ENCODE data around the gene SNAP47.

Gene SNAP47

DNA sequence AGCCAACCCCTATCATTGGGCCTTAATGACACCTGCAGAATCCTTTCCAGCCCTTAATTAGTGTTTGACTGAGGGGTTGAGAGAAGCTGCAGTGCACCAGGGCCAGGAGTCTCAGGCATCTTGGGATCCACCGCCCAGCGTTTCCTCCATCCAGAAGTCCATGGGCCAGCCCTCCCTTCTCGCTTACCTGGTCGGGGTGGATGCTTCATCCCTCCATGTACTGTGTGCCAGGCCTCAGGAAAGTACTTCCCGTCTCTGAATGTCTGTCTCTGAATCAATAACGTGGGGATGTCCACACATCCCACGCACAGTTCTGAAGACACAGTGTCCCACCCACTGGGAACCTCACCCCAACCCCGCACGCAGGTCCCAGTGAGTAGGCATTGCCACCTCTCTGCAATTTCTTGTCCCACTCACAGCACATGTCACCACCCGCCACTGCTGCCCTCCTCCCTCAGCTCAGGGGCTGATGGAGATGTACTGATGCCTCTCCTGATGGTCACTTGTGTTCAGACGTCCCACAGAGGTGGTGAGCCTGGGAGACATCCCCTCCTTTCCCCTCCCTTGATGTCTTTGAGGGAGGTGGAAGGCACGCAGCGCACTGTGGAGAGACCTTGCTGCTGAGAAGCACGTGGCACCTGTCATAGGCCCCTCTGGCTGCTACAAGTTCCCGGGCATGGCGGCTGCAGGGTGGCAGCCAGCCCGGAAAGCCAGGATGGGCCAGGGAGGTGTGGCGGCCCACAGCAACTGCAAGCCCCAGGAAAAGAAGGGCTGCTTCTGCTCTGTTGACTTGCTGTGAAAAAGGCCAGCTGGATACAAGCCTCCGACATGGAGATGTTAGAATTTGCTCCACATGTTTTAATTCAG is 50.8 kb downstream of the SNAP47 start:
- TF ChIP-seq SIN3A (IDR thresholded peaks at IDR 0.05; ENCODE audit: borderline replicate concordance, insufficient read depth, low read length) (no peak), REST (IDR thresholded peaks at IDR 0.05; ENCODE audit: insufficient read depth in 1 of 2, low read depth in 2 of 2, low read length in 2 of 2) (no peak), FOXP2 (optimal IDR thresholded peaks at IDR 0.05; ENCODE audit: borderline replicate concordance, extremely low read depth, extremely low read length, insufficient read depth) (no peak), POLR2AphosphoS5 (IDR thresholded peaks at IDR 0.05; ENCODE audit: low read depth, low read length) (no peak), TAF1 (IDR thresholded peaks at IDR 0.05; ENCODE audit: borderline replicate concordance, insufficient read depth, low read length) (no peak)

GRCh38 chr1:227786673-227787512 is 51.7 kb downstream of the SNAP47 start:
- TF ChIP-seq FOXP2 (optimal IDR thresholded peaks at IDR 0.05; ENCODE audit: borderline replicate concordance, extremely low read depth, extremely low read length, insufficient read depth) (no peak), POLR2AphosphoS5 (IDR thresholded peaks at IDR 0.05; ENCODE audit: low read depth, low read length) (no peak), SIN3A (IDR thresholded peaks at IDR 0.05; ENCODE audit: borderline replicate concordance, insufficient read depth, low read length) (no peak), REST (IDR thresholded peaks at IDR 0.05; ENCODE audit: insufficient read depth in 1 of 2, low read depth in 2 of 2, low read length in 2 of 2) (no peak), TAF1 (IDR thresholded peaks at IDR 0.05; ENCODE audit: borderline replicate concordance, insufficient read depth, low read length) (no peak)

- no peak for TF ChIP-seq POLR2AphosphoS5 (IDR thresholded peaks at IDR 0.05; ENCODE audit: low read depth, low read length)
- peak; percentile 57 for TF ChIP-seq FOXP2 (optimal IDR thresholded peaks at IDR 0.05; ENCODE audit: borderline replicate concordance, extremely low read depth, extremely low read length, insufficient read depth)
Measured at GRCh38 chr1:227787513-227788270, 52.5 kb downstream of the SNAP47 start.

DNA sequence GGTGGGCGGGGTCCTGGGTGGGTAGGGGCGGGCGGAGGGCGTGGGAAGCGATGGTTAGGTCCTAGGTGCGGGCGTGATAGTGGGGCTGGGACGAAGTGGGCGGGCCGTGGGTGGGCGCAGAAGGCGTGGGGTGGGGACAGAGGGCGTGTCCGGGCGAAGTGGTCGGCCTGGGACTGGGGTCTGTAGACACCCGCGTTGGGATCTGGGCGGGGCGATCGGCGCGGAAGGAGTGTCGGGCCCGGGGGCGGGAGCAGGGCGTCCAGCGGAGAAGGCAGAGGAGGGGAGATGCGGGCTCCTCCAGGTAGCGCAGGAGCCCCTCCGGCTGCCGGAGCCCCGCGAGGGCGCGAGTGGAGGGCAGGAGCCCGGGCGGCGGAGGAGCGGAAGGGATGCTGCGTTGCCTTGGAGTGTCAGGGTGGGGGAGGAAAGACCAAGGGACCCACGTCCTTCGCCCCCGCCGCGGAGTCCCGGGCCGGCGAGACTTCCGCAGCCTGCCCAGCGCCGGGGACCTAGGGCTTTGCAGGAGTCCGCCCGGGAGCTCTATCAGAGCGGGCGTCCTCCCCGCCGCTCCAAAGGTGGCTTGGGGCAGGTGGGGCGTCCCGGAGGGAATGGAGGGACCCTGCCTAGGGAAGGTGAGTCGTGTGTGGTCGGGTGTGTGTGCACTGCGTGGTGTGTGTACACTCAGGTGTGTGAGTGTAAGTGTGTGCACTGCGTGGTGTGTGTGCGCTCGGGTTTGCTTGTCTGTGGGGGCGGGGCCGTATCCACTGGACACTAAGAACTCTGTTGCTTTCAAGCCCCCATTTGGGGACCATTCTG is 53.2 kb downstream of the SNAP47 start:
- no peak for TF ChIP-seq TAF1 (IDR thresholded peaks at IDR 0.05; ENCODE audit: borderline replicate concordance, insufficient read depth, low read length)
- TF ChIP-seq FOXP2 (optimal IDR thresholded peaks at IDR 0.05; ENCODE audit: borderline replicate concordance, extremely low read depth, extremely low read length, insufficient read depth) = no peak
- no peak for TF ChIP-seq REST (IDR thresholded peaks at IDR 0.05; ENCODE audit: insufficient read depth in 1 of 2, low read depth in 2 of 2, low read length in 2 of 2)

All from PFSK-1 (cell line).